ENCODE measurements around the gene APOBEC3B.
A peak's percentile ranks its signal among the peaks of the same experiment; 100 is the strongest.
"Not testable (repeated sequence)": the region's sequence is repeated elsewhere in the genome, so short reads cannot be mapped to it uniquely, and the experiment has no call there.

The APOBEC3B gene

DNA sequence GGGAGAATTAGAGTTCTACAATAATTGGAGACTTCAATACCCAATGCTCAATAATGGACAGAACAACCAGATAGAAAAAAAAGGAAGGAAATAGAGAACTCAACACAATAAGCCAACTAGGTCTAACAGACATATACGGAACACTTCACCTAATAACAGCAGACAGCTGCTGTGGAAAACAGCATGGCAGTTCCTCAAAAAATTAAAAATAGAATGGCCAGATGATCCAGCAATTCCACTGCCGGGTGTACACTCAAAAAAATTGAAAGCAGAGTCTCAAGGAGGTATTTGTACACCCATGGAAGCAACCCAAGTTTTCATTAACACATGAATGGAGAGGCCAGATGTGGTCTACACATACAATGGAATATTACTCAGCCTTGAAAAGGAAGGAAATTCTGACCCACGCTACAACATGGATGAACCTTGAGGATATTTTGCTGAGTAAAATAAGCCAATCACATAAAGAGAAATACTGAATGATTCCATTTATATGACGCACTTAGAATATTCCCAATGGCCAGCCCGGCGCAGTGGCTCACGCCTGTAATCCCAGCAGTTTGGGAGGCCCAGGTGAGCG lies 26.2 kb downstream of the APOBEC3B start:
- FAIRE-seq: not testable (repeated sequence)

DNA sequence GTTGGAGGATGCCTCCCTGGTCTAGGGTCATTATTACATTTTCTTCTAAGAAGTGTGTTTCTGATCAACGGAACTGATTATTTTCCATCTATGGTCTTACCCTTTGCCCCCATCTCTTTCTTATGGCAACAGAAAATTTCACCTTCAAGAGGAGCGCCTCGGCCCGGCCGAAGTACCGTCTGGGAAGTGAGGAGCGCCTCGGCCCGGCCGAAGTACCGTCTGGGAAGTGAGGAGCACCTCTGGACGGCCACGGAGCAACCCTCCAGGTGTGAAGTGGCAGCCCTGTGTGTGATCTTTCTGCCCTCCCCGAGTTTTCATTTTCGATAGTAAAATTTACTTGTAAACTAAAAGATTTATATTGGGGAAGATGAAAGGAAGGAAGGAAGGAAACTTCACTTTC lies 28.8 kb downstream of the APOBEC3B start:
- no peak for FAIRE-seq

DNA sequence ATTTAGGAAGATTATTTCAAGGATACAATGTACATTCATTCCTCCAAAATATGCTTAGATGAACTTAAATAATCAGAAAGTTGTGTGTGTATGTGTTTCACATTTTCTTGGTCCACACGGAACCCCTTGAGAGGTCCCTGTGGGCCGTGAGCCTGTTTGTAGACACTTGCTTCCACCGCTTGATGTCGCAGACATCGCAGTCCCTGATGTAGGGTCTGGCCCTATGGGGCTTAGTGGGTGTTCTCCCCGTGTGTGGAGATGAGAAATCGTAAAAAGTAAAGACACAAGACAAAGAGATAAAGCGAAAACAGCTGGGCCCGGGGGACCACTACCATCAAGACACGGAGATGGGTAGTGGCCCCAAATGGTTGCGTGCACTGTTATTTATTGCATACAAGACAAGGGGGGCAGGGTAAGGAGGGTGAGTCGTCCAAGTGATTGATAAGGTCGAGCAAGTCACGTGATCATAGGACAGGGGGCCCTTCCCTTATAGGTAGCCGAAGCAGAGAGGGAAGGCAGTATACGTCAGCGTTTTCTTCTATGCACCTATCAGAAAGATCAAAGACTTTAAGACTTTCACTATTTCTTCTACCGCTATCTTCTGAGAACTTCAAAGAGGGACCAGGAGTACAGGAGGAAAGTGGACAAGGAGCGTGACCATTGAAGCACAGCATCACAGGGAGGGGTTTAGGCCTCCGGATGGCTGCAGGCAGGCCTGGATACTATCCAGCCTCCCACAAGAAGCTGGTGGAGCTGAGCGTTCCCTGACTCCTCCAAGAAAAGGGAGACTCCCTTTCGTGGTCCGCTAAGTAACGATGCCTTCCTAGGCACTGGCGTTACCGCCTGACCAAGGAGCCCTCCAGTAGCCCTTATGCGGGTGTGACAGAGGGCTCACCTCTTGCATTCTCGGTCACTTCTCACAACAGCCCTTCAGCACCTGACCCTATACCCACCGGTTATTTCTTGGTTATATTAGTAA lies 30.7 kb downstream of the APOBEC3B start:
- FAIRE-seq: no peak

DNA sequence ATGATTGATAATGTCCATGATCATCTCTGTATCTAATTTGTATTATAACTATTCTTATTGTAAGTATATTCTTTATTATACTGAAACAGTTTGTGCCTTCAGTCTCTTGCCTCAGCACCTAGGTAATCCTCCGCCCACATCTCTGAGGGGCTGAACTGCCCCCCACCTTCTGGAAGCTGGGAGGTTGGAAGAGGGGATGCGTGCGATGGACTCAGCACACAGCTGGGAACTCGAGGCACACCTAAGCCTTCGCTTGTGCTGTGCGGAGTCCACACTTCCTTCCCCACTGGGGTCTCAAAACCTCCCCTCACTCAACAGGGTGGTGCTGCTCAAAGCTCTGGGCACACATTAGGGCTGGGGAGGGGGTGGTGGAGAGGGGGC lies 31.4 kb downstream of the APOBEC3B start:
- FAIRE-seq: peak; percentile 78

DNA sequence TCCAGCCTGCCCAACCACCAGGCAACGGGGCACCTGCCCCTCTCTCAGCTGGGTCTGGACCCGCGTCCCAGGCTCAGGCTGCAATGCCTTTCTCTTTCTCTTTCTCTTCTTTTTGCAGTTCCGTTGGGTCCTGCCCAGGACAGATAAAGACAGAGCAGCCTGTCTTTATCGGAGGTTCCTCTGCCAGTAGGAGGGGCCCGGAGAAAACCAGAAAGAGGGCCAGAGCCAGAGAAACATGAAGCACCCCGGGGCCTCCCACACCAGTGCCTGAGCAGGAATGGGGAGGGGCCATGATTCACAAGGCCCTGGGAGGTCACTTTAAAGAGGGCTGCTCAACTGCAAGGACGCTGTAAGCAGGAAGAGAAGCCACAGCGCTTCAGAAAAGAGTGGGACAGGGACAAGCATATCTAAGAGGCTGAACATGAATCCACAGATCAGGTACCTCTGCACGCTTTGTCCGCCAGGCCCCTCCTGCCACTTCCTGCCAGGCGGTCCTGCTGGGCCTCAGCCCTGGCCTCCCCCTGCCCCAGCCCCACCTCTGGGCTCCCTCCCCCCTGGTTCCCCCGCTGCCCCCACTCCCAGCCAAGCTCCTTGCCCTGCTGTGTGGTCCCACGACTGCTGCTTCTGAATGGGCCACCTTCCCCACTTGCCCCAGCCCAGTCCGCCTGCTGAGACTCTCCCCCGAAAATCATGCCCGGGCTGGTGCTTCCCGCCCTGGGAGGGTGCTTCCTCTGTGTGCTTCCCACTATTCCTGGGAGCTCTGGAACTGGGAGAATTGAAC lies 32.0 kb downstream of the APOBEC3B start, which contains the start of gene APOBEC3C:
Gene APOBEC3C (plus strand): TSS at position 316 of the 781 bp plus-strand sequence. CDS start 106 bp downstream, at position 422.
- FAIRE-seq: peak; percentile 99

DNA sequence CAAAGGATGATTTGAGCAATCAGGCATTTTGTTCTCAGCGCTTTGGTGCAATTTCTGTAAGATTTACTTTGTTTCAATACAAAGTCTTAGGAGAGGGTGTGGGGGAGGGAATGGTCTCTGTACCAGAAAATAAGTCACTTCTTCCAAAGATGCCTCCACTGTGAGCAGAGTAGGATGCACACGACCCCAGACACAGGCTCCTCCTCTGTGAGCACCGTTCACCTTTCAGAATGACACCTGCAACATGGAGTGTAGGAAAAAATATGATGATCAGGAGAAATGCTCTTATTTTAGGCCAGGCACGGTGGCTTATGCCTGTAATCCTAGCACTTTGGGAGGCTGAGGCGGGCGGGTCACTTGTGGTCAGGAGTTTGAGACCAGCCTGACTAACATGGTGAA lies 32.6 kb downstream of the APOBEC3B start:
- not testable (repeated sequence) for FAIRE-seq

DNA sequence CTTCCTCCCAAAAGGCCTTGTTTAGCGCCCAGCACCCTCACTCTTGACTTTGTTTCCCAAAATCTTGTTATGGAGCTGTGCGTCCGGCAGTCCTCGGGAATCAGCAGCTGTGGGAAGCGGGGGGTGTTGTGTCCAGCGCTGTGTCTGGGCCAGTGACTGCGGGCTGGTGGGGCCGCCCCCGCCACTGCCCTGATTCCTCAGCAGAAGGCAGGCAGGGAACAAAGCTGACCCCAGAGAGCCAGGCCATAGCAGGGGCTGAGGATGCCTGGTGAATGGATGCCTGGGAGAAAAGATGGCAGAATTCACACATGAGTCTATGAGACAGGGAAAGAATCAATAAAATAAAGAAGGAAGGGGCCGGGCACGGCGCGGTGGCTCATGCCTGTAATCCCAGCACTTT lies 34.4 kb downstream of the APOBEC3B start:
- FAIRE-seq: no peak

DNA sequence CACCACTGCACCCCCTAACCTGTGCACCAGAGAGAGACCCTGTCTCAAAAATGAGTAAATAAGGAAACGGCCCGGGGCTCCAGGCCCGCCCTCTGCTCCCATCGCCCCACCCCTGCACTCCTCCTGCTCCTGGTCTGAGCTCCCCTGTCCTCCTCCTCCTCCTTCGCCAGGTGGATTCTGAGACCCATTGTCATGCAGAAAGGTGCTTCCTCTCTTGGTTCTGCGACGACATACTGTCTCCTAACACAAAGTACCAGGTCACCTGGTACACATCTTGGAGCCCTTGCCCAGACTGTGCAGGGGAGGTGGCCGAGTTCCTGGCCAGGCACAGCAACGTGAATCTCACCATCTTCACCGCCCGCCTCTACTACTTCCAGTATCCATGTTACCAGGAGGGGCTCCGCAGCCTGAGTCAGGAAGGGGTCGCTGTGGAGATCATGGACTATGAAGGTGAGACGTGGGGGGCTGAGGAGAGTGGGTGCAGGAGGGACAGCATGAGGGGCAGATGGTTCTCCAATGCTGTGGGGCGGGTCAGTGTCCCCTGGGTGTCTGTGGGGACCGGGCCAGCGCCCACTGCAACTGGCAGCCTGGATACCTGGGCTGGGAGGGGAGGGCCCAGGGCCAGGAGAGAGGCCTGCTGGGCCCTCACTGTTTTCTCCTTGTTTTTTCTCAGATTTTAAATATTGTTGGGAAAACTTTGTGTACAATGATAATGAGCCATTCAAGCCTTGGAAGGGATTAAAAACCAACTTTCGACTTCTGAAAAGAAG lies 35.6 kb downstream of the APOBEC3B start:
- FAIRE-seq: no peak

DNA sequence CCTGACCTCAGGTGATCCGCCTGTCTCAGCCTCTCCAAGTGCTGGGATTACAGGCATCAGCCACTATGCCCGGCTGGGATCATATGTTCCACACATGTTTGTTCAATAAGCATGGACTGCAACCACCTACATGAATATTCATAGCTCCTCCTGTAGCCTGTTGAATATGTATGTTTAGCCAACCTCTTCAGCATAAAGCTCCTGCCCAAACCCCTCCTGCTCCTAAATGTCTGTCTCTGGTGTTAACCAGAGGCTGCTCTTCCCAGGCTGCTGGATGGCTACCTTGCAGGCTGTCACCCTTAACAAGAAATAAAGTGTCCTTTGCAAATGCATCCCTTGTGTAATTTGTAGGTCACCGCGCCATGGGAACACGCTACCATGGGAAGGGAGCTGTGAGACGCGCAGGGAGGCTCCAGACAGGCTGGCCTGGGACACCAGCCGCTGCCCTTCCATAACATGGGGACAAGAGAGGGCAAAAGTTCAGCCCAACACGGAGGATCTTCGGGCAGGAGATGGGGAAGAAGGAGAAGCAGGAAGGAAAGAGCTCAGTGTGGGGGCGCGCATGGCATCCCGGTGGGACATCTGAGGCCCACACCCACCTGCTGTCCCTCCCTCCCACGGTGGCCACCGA lies 38.0 kb downstream of the APOBEC3B start:
- not testable (repeated sequence) for FAIRE-seq

DNA sequence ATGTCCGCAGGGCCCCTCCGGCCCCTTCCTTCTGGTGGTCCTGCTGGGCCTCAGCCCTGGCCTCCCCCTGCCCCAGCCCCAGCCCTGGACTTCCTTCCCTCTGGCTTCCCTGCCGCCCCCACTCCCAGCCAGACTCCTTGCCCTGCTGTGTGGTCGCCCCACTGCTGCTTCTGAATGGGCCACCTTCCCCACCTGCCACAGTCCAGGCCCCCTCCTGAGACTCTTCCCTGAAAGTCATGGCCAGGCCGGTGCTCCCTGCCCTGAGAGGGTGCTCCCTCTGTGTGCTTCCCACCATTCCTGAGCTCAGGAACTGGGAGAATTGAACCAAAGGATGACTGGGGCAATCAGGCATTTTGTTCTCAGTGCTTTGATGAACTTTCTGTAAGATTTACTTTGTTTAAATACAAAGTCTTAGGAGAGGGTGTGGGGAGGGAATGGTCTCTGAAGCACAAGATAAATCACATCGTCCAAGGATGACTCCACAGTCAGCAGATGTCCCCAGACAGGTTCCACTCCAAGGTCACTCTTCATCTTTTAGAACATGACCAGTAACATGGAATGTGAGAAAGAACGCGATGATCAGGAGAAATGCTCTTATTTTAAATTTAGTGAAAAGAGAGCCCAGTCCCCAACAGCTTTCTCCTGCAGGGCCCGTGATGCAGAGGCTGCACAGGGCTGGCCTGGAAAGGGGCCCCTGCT lies 39.6 kb downstream of the APOBEC3B start:
- no peak for FAIRE-seq

DNA sequence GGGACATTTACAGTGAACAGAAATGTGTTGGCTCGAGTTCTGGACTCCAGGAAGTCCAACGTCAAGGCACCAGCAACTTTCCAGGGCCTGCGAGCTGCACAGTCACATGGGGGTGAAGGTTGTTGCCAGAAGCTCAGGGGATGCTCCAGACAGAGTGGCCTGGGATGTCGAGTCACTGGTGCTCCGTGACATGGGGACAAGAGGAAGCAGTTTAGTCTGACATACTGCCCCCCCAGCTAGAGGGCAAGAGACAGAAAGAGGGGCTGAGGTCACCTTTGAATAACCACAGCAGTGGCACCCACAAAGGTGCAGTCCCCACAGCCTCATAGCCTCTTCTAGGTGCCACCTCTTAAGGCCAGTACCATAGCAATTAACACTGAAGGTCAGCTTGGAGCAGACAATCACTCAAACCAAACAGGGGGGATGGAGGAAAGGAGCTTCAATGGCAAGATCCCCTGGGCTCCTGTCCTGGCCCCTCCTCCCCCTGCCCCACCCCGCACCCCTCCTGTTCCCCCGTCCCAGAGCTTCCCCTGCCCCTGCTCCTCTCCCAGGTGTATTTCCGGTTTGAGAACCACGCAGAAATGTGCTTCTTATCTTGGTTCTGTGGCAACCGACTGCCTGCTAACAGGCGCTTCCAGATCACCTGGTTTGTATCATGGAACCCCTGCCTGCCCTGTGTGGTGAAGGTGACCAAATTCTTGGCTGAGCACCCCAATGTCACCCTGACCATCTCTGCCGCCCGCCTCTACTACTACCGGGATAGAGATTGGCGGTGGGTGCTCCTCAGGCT lies 42.6 kb downstream of the APOBEC3B start:
- no peak for FAIRE-seq

DNA sequence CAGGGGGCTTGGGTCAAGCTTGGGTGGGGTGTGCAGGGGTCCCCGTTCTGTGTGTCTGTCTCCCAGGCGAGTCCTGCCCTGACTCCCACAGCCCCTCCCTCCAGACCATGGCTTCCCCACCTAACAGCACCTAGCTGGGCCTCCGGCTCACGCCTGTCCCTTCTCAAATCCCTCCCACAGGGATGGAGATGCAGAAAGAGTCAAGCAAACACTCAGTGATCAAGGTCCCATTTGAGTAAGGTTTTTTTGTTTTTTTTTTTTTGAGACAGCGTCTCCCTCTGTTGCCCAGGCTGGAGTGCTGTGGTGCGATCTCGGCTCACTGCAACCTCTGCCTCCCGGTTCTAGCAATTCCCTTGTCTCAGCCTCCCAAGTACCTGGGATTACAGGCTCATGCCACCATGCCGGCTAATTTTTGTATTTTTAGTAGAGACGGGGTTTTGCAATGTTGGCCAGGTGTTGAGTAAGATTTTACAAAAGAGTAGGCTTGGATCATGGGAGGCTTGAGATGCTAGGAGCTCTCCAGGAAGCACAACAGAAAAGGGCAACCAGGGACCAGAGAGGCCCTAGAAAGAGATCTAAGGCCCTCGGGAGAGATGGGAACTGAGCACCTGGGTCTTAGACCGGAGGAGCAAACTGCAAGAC lies 44.5 kb downstream of the APOBEC3B start:
- no peak for FAIRE-seq

DNA sequence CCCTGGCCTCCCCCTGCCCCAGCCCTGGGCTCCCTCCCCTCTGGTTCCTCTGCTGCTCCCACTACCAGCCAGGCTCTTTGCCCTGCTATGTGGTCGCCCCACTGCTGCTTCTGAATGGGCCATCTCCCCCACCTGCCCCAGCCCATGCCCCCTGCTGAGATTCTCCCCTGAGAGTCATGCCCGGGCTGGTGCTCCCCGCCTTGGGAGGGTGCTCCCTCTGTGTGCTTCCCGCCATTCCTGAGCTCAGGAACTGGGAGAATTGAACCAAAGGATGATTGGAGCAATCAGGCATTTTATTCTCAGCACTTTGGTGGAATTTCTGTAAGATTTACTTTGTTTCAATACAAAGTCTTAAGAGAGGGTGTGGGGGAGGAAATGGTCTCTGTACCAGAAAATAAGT lies 45.6 kb downstream of the APOBEC3B start:
- FAIRE-seq: no peak

DNA sequence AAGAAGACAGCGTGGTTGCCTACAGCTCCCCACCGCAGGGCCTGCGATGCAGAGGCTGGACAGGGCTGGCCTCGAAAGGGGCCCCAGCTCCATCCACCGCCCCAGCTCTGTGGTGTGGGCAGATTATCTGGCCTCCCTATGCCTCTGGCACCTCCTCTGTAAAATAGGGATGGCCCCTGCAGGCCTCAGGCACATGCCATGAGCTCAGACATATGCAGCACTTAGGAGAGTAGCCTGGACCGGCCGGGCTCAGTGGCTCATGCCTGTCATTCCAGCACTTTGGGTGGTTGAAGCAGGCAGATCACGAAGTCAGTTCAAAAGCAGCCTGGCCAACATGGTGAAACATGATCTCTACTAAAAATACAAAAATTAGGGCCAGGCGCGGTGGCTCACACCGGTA lies 46.1 kb downstream of the APOBEC3B start:
- FAIRE-seq: no peak

DNA sequence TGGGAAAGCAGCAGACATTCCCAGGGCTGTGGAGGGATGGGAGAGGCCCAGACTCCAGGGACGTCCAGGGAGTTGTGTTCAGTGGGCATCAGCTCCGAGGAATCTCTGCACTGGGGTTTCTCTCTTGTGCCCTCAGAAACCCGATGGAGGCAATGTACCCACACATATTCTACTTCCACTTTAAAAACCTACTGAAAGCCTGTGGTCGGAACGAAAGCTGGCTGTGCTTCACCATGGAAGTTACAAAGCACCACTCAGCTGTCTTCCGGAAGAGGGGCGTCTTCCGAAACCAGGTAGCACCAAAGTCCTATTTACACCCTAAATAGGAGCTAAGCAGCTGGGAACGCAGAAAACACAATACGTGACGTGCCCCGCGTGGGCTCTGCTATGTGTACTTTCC lies 47.1 kb downstream of the APOBEC3B start:
- FAIRE-seq: no peak

DNA sequence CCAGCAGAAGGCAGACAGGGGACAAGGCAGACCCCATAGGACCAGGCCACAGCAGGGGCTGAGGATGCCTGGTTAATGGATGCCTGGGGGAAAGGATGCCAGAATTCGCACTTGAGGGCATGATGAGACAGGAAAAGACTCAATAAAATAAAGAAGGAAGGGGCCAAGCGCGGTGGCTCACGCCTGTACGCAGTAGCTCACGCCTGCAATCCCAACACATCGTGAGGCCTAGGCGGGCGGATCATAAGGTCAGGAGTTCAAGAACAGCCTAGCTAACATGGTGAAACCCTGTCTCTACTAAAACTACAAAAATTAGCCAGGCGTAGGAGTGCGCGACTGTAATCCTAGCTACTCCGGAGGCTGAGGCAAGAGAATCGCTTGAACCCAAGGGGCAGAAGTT lies 48.6 kb downstream of the APOBEC3B start:
- no peak for FAIRE-seq

DNA sequence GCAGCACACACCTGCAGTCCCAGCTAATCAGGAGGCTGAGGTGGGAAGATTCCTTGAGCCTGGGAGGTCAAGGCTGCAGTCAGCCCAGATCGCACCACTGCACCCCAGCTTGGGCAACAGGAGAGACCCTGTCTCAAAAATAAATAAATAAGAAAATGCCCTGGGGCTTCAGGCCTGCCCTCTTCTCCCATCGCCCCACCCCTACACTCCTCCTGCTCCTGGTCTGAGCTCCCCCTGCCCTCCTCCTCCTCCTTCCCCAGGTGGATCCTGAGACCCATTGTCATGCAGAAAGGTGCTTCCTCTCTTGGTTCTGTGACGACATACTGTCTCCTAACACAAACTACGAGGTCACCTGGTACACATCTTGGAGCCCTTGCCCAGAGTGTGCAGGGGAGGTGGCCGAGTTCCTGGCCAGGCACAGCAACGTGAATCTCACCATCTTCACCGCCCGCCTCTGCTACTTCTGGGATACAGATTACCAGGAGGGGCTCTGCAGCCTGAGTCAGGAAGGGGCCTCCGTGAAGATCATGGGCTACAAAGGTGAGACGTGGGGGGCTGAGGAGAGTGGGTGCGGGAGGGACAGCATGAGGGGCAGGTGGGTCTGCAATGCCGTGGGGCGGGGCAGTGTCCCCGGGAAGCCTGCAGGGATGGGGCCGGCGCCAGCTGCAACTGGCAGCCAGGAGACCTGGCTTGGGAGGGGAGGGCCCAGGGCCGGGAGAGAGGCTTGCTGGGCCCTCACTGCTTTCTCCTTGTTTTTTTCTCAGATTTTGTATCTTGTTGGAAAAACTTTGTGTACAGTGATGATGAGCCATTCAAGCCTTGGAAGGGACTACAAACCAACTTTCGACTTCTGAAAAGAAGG lies 49.5 kb downstream of the APOBEC3B start:
- FAIRE-seq: not testable (repeated sequence)

DNA sequence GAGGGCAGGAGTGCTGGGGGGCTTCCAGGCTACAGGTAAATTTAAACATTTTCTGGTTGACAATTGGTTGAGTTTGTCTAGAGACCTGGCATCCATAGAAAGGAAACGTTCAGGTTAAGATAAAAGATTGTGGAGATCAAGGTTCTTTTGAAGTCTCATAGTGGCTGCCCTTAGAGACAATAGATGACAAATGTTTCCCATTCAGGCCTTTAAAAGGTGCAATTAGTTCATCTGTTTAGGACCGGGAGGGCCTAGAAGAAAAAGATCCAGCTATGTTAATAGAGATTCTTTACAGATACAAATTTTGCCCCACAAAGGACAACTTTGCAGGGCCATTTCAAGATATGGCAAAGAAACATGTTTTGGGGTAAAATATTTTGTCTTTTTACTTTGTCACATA lies 54.9 kb downstream of the APOBEC3B start:
- FAIRE-seq: not testable (repeated sequence)
